ENCODE measurements around the gene KLHDC7B. TPM values are rescaled to one million over a fixed set of nuclear protein-coding genes. Genes with fewer than 3 reads are reported as not detected.
"Not testable (repeated sequence)": the region's sequence is repeated elsewhere in the genome, so short reads cannot be mapped to it uniquely, and the experiment has no call there.

Gene KLHDC7B
- total and polyA plus RNA-seq, 2 donors (not counting 3 experiments of a cell fraction or from before 2014, with no cell fraction given): not detected

- ChIA-PET CTCF (interaction anchor here (1.1 to 3.2 kb wide), 6 partner anchors 11 to 150 kb away, joined by 3 to 15 read pairs (median 4); partner anchors contain the start of genes SCO2 and SYCE3), POLR2A (no interaction called here)
- Histone ChIP-seq H3K9me3 (replicated peaks; ENCODE audit: control insufficient read depth, insufficient read depth, low read length) (no peaks in the 10 kb centered on the region), H3K27ac (ENCODE audit: insufficient read depth, low read depth, low read length) (no peak overlapping the region), H3K27me3 (ENCODE audit: control insufficient read depth in 2 of 2, insufficient read depth in 2 of 2, low read length in 2 of 2) (peaks cover 0 to 5% of the 10 kb centered on the region in 2 experiments), H3K36me3 (ENCODE audit: control insufficient read depth in 2 of 2, extremely low read depth in 1 of 2, insufficient read depth in 2 of 2, low read length in 2 of 2) (no peaks in the 10 kb centered on the region), H3K79me2 (ENCODE audit: control insufficient read depth, insufficient read depth, low read length) (no peaks in the 10 kb centered on the region), H3K4me2 (ENCODE audit: insufficient read depth, low read length) (no peak overlapping the region), H3K9me1 (replicated peaks; ENCODE audit: control insufficient read depth, extremely low read depth, insufficient read depth, low read length) (no peaks in the 10 kb centered on the region), H3K9ac (replicated peaks; ENCODE audit: extremely low read depth, insufficient read depth, low read length) (no peak overlapping the region), H4K20me1 (replicated peaks; ENCODE audit: control insufficient read depth, extremely low read depth, insufficient read depth, low read length) (no peaks in the 10 kb centered on the region), H2AFZ (ENCODE audit: low read depth, low read length) (no peak overlapping the region), H3K4me3 (replicated peaks in 1 of 3; ENCODE audit: insufficient read depth in 1 of 3, low read depth in 1 of 3, low read length in 3 of 3) (no peak overlapping the region), H3K4me1 (ENCODE audit: control insufficient read depth, extremely low read depth, insufficient read depth, low read length) (no peaks in the 10 kb centered on the region)
- dilution Hi-C loops (cut with MboI; ENCODE audit: extremely low pct_ligation_motif_present, low sequenced_read_pairs): no loop called here
- intact Hi-C loops (cut with micrococcal nuclease): no loop called here
- no peak for FAIRE-seq
- DNase-seq (ENCODE audit: low read depth, low spot score): no peak
- TF ChIP-seq MYC (IDR thresholded peaks at IDR 0.05; ENCODE audit: low read depth, low read length): no peak
- TF ChIP-seq CTCF (IDR thresholded peaks at IDR 0.05; ENCODE audit: extremely low read depth in 1 of 2, insufficient read depth in 1 of 2, low read depth in 1 of 2, low read length in 2 of 2): no peak
- no peak for TF ChIP-seq MAX (IDR thresholded peaks at IDR 0.05; ENCODE audit: insufficient read depth, insufficient read length)
- no peak for TF ChIP-seq POLR2AphosphoS5 (IDR thresholded peaks at IDR 0.05; ENCODE audit: insufficient read depth, low read depth, low read length)
- TF ChIP-seq POLR2A (IDR thresholded peaks at IDR 0.05; ENCODE audit: low read depth, low read length): no peak
- no peak for TF ChIP-seq JUN (IDR thresholded peaks at IDR 0.05; ENCODE audit: borderline replicate concordance, insufficient read depth, insufficient read length, low read depth)
- TF ChIP-seq EZH2 (IDR thresholded peaks at IDR 0.05; ENCODE audit: borderline replicate concordance, low read depth, low read length, severe bottlenecking): no peak
- no peak for TF ChIP-seq FOS (IDR thresholded peaks at IDR 0.05; ENCODE audit: borderline replicate concordance, insufficient read depth, low read length)
- no TSS peak for BruUV-seq (replicated peaks)
Measured at GRCh38 chr22:50540381-50540780, 5.3 kb upstream of the KLHDC7B start.

GRCh38 chr22:50541667-50542026, 4.1 kb upstream of the KLHDC7B start:
- H3K4me2 ChIP-seq (ENCODE audit: insufficient read depth, low read length); H3K4me1 ChIP-seq (ENCODE audit: control insufficient read depth, extremely low read depth, insufficient read depth, low read length); DNase-seq (ENCODE audit: low read depth, low spot score); H3K9me3 ChIP-seq (replicated peaks; ENCODE audit: control insufficient read depth, insufficient read depth, low read length); H4K20me1 ChIP-seq (replicated peaks; ENCODE audit: control insufficient read depth, extremely low read depth, insufficient read depth, low read length); H3K79me2 ChIP-seq (ENCODE audit: control insufficient read depth, insufficient read depth, low read length); dilution Hi-C loops (cut with MboI; ENCODE audit: extremely low pct_ligation_motif_present, low sequenced_read_pairs); H2AFZ ChIP-seq (ENCODE audit: low read depth, low read length); POLR2A ChIA-PET; H3K27ac ChIP-seq (ENCODE audit: insufficient read depth, low read depth, low read length); intact Hi-C loops (cut with micrococcal nuclease); H3K9me1 ChIP-seq (replicated peaks; ENCODE audit: control insufficient read depth, extremely low read depth, insufficient read depth, low read length); H3K4me3 ChIP-seq (replicated peaks in 1 of 3; ENCODE audit: insufficient read depth in 1 of 3, low read depth in 1 of 3, low read length in 3 of 3); H3K36me3 ChIP-seq (ENCODE audit: control insufficient read depth in 2 of 2, extremely low read depth in 1 of 2, insufficient read depth in 2 of 2, low read length in 2 of 2); H3K9ac ChIP-seq (replicated peaks; ENCODE audit: extremely low read depth, insufficient read depth, low read length); BruUV-seq (replicated peaks): not testable (repeated sequence)
- FAIRE-seq: peak; percentile 73
- CTCF ChIA-PET: interaction anchor here (1.4 to 3.2 kb wide), 2 partner anchors 16 to 34 kb away, joined by 4 to 15 read pairs; partner anchors contain the start of gene SCO2
- peaks cover 7 to 10% of the 10 kb centered on the region in 2 experiments for H3K27me3 ChIP-seq (ENCODE audit: control insufficient read depth in 2 of 2, insufficient read depth in 2 of 2, low read length in 2 of 2)

All from endothelial cell of umbilical vein (primary cell).